ENCODE results near the gene ERCC6L.

The ERCC6L gene

DNA sequence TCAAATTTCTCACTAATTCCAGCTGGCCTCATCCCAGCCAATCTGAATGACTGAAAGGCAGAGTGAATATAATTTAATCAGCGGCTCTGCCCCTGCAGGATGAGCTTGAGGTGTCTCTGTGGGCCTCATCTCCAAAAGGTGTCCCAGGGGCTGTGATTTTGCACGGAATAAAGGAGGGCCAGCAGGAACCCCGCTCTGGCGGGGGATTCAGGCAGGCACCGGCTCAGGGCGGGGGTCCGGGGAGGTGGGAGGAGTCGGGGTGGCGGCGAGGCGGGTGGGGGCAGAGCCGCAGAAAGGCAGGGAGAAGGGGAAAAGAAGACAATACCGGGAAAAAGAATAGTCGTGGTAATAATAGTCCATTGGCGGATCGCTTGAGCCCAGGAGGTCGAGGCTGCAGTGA, 16.0 kb upstream of the ERCC6L start:
- H3K4me2 ChIP-seq (ENCODE audit: low read depth, low read length, poor library complexity, severe bottlenecking): no peak overlapping the region
- no peaks in the 10 kb centered on the region for H4K20me1 ChIP-seq (ENCODE audit: low read depth, low read length)
- H3K27me3 ChIP-seq (ENCODE audit: low read length): no peaks in the 10 kb centered on the region
- H3K9ac ChIP-seq (ENCODE audit: low read length): no peak overlapping the region
- H3F3A ChIP-seq (ENCODE audit: insufficient read depth): no peaks in the 10 kb centered on the region
- no peak for TF ChIP-seq EZH2phosphoT487 (conservative IDR thresholded peaks at IDR 0.05; ENCODE audit: low read length)
- TF ChIP-seq, protein P1, sequence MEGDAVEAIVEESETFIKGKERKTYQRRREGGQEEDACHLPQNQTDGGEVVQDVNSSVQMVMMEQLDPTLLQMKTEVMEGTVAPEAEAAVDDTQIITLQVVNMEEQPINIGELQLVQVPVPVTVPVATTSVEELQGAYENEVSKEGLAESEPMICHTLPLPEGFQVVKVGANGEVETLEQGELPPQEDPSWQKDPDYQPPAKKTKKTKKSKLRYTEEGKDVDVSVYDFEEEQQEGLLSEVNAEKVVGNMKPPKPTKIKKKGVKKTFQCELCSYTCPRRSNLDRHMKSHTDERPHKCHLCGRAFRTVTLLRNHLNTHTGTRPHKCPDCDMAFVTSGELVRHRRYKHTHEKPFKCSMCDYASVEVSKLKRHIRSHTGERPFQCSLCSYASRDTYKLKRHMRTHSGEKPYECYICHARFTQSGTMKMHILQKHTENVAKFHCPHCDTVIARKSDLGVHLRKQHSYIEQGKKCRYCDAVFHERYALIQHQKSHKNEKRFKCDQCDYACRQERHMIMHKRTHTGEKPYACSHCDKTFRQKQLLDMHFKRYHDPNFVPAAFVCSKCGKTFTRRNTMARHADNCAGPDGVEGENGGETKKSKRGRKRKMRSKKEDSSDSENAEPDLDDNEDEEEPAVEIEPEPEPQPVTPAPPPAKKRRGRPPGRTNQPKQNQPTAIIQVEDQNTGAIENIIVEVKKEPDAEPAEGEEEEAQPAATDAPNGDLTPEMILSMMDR (IDR thresholded peaks at IDR 0.05; ENCODE audit: insufficient read depth, low read length, poor library complexity, severe bottlenecking): no peak
- H3K27ac ChIP-seq (ENCODE audit: low read depth, low read length): no peak overlapping the region
- no peak overlapping the region for H2AFZ ChIP-seq (ENCODE audit: low read depth, low read length, severe bottlenecking)
- no peaks in the 10 kb centered on the region for H3K9me2 ChIP-seq (replicated peaks; ENCODE audit: insufficient read depth, low read length)
- no peaks in the 10 kb centered on the region for H3K36me3 ChIP-seq (ENCODE audit: low read length)
- no peak overlapping the region for H3K4me3 ChIP-seq (ENCODE audit: insufficient read depth, low read length, poor library complexity, severe bottlenecking)
- no peaks in the 10 kb centered on the region for H3K79me2 ChIP-seq (ENCODE audit: insufficient read depth, low read length)
- no peaks in the 10 kb centered on the region for H3K9me3 ChIP-seq (ENCODE audit: insufficient read depth, low read length)

DNA sequence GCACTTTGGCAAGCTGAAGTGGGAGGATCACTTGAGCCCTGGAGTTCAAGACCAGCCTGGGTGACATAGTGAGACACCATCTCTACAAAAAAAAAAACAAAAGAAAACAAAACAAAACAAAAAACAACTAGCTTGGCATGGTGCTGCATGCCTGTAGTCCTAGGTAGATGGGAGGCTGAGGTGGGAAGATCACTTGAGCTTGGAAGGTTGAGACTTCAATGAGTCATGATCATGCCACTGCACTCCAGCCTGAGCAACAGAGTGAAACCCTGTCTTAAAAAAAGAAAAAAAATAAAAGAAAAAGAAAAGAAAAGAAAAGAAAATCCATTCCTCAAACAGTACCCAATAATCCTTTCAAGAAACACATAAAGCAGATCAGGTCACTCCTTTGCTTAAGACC, 14.9 kb upstream of the ERCC6L start:
- Histone ChIP-seq H3K9me2 (replicated peaks; ENCODE audit: insufficient read depth, low read length) (no peaks in the 10 kb centered on the region), H3F3A (ENCODE audit: insufficient read depth) (no peaks in the 10 kb centered on the region), H3K9ac (ENCODE audit: low read length) (no peak overlapping the region), H3K79me2 (ENCODE audit: insufficient read depth, low read length) (no peaks in the 10 kb centered on the region), H3K27ac (ENCODE audit: low read depth, low read length) (no peak overlapping the region), H3K4me3 (ENCODE audit: insufficient read depth, low read length, poor library complexity, severe bottlenecking) (no peak overlapping the region), H3K36me3 (ENCODE audit: low read length) (no peaks in the 10 kb centered on the region), H2AFZ (ENCODE audit: low read depth, low read length, severe bottlenecking) (no peak overlapping the region), H3K27me3 (ENCODE audit: low read length) (no peaks in the 10 kb centered on the region), H3K9me3 (ENCODE audit: insufficient read depth, low read length) (no peaks in the 10 kb centered on the region), H4K20me1 (ENCODE audit: low read depth, low read length) (no peaks in the 10 kb centered on the region), H3K4me2 (ENCODE audit: low read depth, low read length, poor library complexity, severe bottlenecking) (no peak overlapping the region)
- TF ChIP-seq, protein P1 (IDR thresholded peaks at IDR 0.05; ENCODE audit: insufficient read depth, low read length, poor library complexity, severe bottlenecking): no peak
- TF ChIP-seq EZH2phosphoT487 (conservative IDR thresholded peaks at IDR 0.05; ENCODE audit: low read length): no peak

DNA sequence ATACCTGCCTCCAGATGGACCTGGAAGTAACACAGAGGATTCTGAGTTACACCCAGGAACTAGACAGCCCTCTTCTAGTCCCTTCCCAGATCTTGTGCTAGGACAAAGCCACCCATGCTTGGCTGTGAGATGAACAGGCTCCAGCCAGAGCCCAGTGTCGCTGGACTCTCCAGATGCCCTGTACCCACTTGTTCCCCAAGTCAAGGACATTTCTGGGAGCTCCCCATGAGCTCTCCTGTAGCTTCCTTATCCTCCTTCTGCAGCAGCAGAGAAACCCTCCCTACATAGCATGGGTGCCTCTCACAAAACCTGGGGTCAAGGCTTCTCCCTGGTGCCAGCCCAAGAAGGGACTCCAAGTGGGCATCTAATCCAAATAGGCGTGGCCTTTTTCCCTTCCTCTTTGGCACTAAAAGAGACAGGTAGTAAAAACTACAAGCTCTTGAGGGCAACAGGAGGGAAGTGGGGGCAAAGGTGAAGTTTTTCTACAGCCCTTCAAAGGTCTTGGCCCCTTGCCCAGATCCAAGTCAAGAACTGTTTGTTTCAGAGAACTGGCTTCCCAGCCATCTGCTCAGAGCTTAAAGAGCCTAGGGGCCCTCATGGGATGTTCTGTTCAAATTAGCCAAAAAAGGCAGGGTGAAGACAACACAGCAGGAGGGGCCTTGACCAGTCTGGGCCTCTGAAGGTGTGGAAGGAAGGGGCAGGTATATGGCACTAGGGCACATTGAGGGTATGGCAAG, 8.5 kb upstream of the ERCC6L start:
- Histone ChIP-seq H3F3A (ENCODE audit: insufficient read depth) (no peaks in the 10 kb centered on the region), H3K27me3 (ENCODE audit: low read length) (no peaks in the 10 kb centered on the region), H3K36me3 (ENCODE audit: low read length) (no peaks in the 10 kb centered on the region), H4K20me1 (ENCODE audit: low read depth, low read length) (no peaks in the 10 kb centered on the region), H3K9me3 (ENCODE audit: insufficient read depth, low read length) (no peaks in the 10 kb centered on the region), H3K4me3 (ENCODE audit: insufficient read depth, low read length, poor library complexity, severe bottlenecking) (no peak overlapping the region), H2AFZ (ENCODE audit: low read depth, low read length, severe bottlenecking) (no peak overlapping the region), H3K4me2 (ENCODE audit: low read depth, low read length, poor library complexity, severe bottlenecking) (no peak overlapping the region), H3K79me2 (ENCODE audit: insufficient read depth, low read length) (no peaks in the 10 kb centered on the region), H3K27ac (ENCODE audit: low read depth, low read length) (no peak overlapping the region), H3K9me2 (replicated peaks; ENCODE audit: insufficient read depth, low read length) (no peaks in the 10 kb centered on the region), H3K9ac (ENCODE audit: low read length) (no peak overlapping the region)
- TF ChIP-seq, protein P1 (IDR thresholded peaks at IDR 0.05; ENCODE audit: insufficient read depth, low read length, poor library complexity, severe bottlenecking): no peak
- no peak for TF ChIP-seq EZH2phosphoT487 (conservative IDR thresholded peaks at IDR 0.05; ENCODE audit: low read length)
